Measurements from ENCODE around the gene CTPS1. TPM values are rescaled to one million over a fixed set of nuclear protein-coding genes. Genes with fewer than 3 reads are reported as not detected.

The CTPS1 gene
- total RNA-seq, 1 experiment from 2014 or later = 73.4 TPM

- ChIA-PET POLR2A (interaction anchor here (0.7 kb wide), 1 partner anchor 875 kb away, joined by 3 read pairs; no protein-coding TSS in a partner anchor), CTCF (interaction anchor here (1.7 to 3.3 kb wide), 2 partner anchors 13 to 18 kb away, joined by 9 to 15 read pairs; no protein-coding TSS in a partner anchor)
- Mint-ChIP-seq H3K9me3 (no peaks in the 10 kb centered on the region), H3K27ac (no peak overlapping the region), H3K4me3 (no peak overlapping the region), H3K36me3 (no peaks in the 10 kb centered on the region), H3K4me1 (peaks cover 15% of the 10 kb centered on the region), H3K27me3 (ENCODE audit: low read depth) (peaks cover 6% of the 10 kb centered on the region)
- ATAC-seq (no peak), DNase-seq (ENCODE audit: low spot score) (no peak)
- TF ChIP-seq, protein P1, sequence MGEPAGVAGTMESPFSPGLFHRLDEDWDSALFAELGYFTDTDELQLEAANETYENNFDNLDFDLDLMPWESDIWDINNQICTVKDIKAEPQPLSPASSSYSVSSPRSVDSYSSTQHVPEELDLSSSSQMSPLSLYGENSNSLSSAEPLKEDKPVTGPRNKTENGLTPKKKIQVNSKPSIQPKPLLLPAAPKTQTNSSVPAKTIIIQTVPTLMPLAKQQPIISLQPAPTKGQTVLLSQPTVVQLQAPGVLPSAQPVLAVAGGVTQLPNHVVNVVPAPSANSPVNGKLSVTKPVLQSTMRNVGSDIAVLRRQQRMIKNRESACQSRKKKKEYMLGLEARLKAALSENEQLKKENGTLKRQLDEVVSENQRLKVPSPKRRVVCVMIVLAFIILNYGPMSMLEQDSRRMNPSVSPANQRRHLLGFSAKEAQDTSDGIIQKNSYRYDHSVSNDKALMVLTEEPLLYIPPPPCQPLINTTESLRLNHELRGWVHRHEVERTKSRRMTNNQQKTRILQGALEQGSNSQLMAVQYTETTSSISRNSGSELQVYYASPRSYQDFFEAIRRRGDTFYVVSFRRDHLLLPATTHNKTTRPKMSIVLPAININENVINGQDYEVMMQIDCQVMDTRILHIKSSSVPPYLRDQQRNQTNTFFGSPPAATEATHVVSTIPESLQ (CRISPR knock-in tag; IDR thresholded peaks at IDR 0.05) = no peak
- TF ChIP-seq, protein P2, sequence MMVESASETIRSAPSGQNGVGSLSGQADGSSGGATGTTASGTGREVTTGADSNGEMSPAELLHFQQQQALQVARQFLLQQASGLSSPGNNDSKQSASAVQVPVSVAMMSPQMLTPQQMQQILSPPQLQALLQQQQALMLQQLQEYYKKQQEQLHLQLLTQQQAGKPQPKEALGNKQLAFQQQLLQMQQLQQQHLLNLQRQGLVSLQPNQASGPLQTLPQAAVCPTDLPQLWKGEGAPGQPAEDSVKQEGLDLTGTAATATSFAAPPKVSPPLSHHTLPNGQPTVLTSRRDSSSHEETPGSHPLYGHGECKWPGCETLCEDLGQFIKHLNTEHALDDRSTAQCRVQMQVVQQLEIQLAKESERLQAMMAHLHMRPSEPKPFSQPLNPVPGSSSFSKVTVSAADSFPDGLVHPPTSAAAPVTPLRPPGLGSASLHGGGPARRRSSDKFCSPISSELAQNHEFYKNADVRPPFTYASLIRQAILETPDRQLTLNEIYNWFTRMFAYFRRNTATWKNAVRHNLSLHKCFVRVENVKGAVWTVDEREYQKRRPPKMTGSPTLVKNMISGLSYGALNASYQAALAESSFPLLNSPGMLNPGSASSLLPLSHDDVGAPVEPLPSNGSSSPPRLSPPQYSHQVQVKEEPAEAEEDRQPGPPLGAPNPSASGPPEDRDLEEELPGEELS (CRISPR knock-in tag; IDR thresholded peaks at IDR 0.05) = no peak
- TF ChIP-seq ZNF219 (CRISPR knock-in tag; IDR thresholded peaks at IDR 0.05; ENCODE audit: borderline replicate concordance) (no peak), MXD4 (CRISPR knock-in tag; IDR thresholded peaks at IDR 0.05; ENCODE audit: borderline replicate concordance) (no peak), NR3C1 (CRISPR knock-in tag; conservative IDR thresholded peaks at IDR 0.05; ENCODE audit: low read depth) (no peak), ZNF121 (CRISPR knock-in tag; IDR thresholded peaks at IDR 0.05) (no peak), ZNF671 (CRISPR knock-in tag; IDR thresholded peaks at IDR 0.05) (no peak), ZNF512 (CRISPR knock-in tag; IDR thresholded peaks at IDR 0.05; ENCODE audit: borderline replicate concordance) (no peak), ZNF138 (CRISPR knock-in tag; conservative IDR thresholded peaks at IDR 0.05) (no peak), ZNF281 (CRISPR knock-in tag; IDR thresholded peaks at IDR 0.05) (no peak)
- TF ChIP-seq, protein P3, sequence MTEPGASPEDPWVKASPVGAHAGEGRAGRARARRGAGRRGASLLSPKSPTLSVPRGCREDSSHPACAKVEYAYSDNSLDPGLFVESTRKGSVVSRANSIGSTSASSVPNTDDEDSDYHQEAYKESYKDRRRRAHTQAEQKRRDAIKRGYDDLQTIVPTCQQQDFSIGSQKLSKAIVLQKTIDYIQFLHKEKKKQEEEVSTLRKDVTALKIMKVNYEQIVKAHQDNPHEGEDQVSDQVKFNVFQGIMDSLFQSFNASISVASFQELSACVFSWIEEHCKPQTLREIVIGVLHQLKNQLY (CRISPR knock-in tag; IDR thresholded peaks at IDR 0.05) = no peak
- TF ChIP-seq, protein P4, sequence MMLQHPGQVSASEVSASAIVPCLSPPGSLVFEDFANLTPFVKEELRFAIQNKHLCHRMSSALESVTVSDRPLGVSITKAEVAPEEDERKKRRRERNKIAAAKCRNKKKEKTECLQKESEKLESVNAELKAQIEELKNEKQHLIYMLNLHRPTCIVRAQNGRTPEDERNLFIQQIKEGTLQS (CRISPR knock-in tag; conservative IDR thresholded peaks at IDR 0.05) = no peak
- TF ChIP-seq, protein P5, sequence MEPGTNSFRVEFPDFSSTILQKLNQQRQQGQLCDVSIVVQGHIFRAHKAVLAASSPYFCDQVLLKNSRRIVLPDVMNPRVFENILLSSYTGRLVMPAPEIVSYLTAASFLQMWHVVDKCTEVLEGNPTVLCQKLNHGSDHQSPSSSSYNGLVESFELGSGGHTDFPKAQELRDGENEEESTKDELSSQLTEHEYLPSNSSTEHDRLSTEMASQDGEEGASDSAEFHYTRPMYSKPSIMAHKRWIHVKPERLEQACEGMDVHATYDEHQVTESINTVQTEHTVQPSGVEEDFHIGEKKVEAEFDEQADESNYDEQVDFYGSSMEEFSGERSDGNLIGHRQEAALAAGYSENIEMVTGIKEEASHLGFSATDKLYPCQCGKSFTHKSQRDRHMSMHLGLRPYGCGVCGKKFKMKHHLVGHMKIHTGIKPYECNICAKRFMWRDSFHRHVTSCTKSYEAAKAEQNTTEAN (CRISPR knock-in tag; IDR thresholded peaks at IDR 0.05) = no peak
Observed at GRCh38 chr1:40966417-40966816, 13.1 kb upstream of the CTPS1 start.

GRCh38 chr1:40969445-40969844 lies 10.1 kb upstream of the CTPS1 start:
- Mint-ChIP-seq H3K9me3 (no peaks in the 10 kb centered on the region), H3K36me3 (no peaks in the 10 kb centered on the region), H3K27me3 (ENCODE audit: low read depth) (peaks cover 6% of the 10 kb centered on the region), H3K27ac (no peak overlapping the region), H3K4me3 (no peak overlapping the region), H3K4me1 (peaks cover 15% of the 10 kb centered on the region)
- TF ChIP-seq JUN (CRISPR knock-in tag; IDR thresholded peaks at IDR 0.05) = no peak
- no peak for TF ChIP-seq GRHL2 (CRISPR knock-in tag; IDR thresholded peaks at IDR 0.05; ENCODE audit: insufficient replicate concordance, severe bottlenecking)
- no peak for TF ChIP-seq ZNF219 (CRISPR knock-in tag; IDR thresholded peaks at IDR 0.05; ENCODE audit: borderline replicate concordance)
- TF ChIP-seq, protein P6, sequence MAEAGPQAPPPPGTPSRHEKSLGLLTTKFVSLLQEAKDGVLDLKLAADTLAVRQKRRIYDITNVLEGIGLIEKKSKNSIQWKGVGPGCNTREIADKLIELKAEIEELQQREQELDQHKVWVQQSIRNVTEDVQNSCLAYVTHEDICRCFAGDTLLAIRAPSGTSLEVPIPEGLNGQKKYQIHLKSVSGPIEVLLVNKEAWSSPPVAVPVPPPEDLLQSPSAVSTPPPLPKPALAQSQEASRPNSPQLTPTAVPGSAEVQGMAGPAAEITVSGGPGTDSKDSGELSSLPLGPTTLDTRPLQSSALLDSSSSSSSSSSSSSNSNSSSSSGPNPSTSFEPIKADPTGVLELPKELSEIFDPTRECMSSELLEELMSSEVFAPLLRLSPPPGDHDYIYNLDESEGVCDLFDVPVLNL (CRISPR knock-in tag; IDR thresholded peaks at IDR 0.05; ENCODE audit: borderline replicate concordance, low read depth) = no peak
- no peak for TF ChIP-seq SP1 (CRISPR knock-in tag; conservative IDR thresholded peaks at IDR 0.05)
- no peak for TF ChIP-seq ZNF232 (CRISPR knock-in tag; IDR thresholded peaks at IDR 0.05)
- TF ChIP-seq ZNF396 (CRISPR knock-in tag; IDR thresholded peaks at IDR 0.05; ENCODE audit: borderline replicate concordance) = no peak
- no peak for TF ChIP-seq ELF4 (CRISPR knock-in tag; IDR thresholded peaks at IDR 0.05; ENCODE audit: low read depth)
- TF ChIP-seq FOXP1 (CRISPR knock-in tag; IDR thresholded peaks at IDR 0.05; ENCODE audit: borderline replicate concordance) = no peak
- TF ChIP-seq MYBL2 (CRISPR knock-in tag; IDR thresholded peaks at IDR 0.05) = no peak
- no peak for TF ChIP-seq ESRRA (CRISPR knock-in tag; IDR thresholded peaks at IDR 0.05; ENCODE audit: borderline replicate concordance)
- POLR2A ChIA-PET = no interaction called here
- no peak for DNase-seq (ENCODE audit: low spot score)
- ATAC-seq = no peak
- CTCF ChIA-PET = no interaction called here
